PFSK-1 (cell line): ENCODE measurements around the gene FBXO27.

Source experiments
- POLR2AphosphoS5 ChIP-seq: IDR thresholded peaks from 2 replicates; pipeline ENCODE4 v1.6.1; 2012; ENCODE audit warnings: low read depth, mild to moderate bottlenecking, control low read depth, low read length, moderate library complexity
- TAF1 ChIP-seq: IDR thresholded peaks from 2 replicates; pipeline ENCODE4 v1.6.1; 2012; ENCODE audit warnings: low read length, control low read depth, borderline replicate concordance; ENCODE audit not compliant: insufficient read depth

- TF ChIP-seq POLR2AphosphoS5, result no peak
- TF ChIP-seq TAF1, result no peak
Measured at GRCh38 chr19:39017646-39018045, 14.7 kb downstream of the FBXO27 start.
